Measurements from ENCODE around the gene LBHD1.

DNA sequence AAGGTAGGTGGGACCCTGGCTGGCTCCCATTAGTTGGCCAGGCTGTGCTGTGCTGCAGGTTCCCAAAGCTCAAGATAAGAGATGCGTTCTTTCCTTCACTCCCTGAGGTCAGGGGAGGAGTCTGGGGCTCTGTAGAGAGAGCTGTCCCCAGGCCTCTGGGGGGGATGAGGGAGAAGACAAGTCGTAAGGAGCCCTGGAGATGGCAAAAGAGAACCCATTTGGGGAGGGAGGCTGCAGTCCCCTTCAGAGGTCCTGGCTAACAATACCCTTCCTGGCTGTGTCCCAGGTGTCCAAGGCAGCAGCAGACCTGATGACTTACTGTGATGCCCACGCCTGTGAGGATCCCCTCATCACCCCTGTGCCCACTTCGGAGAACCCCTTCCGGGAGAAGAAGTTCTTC is 36.3 kb upstream of the LBHD1 start:
- TF ChIP-seq, protein P1, sequence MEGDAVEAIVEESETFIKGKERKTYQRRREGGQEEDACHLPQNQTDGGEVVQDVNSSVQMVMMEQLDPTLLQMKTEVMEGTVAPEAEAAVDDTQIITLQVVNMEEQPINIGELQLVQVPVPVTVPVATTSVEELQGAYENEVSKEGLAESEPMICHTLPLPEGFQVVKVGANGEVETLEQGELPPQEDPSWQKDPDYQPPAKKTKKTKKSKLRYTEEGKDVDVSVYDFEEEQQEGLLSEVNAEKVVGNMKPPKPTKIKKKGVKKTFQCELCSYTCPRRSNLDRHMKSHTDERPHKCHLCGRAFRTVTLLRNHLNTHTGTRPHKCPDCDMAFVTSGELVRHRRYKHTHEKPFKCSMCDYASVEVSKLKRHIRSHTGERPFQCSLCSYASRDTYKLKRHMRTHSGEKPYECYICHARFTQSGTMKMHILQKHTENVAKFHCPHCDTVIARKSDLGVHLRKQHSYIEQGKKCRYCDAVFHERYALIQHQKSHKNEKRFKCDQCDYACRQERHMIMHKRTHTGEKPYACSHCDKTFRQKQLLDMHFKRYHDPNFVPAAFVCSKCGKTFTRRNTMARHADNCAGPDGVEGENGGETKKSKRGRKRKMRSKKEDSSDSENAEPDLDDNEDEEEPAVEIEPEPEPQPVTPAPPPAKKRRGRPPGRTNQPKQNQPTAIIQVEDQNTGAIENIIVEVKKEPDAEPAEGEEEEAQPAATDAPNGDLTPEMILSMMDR (conservative IDR thresholded peaks at IDR 0.05; ENCODE audit: low read depth, low read length): no peak
- TF ChIP-seq EZH2 (IDR thresholded peaks at IDR 0.05; ENCODE audit: borderline replicate concordance, low read depth, low read length, poor library complexity, severe bottlenecking): no peak
